H1 (cell line): Measurements from ENCODE around the gene PPWD1. TPM values are rescaled to one million over a fixed set of nuclear protein-coding genes. Genes with fewer than 3 reads are reported as not detected.

Source experiments
- CTCF ChIA-PET: fragments of 300-600 bp; sonication (Branson Sonifier 250); formaldehyde crosslinking; loops from one replicate; lab custom pipeline; 2021; ENCODE audit not compliant: partially characterized antibody; lab: Charles Lee
- POLR2A ChIA-PET: fragments of 300-600 bp; sonication (Branson Sonifier 250); formaldehyde crosslinking; loops from one replicate; lab custom pipeline; 2021; ENCODE audit warnings: inconsistent platforms; ENCODE audit not compliant: partially characterized antibody; lab: Charles Lee
- DNase-seq, 2 experiments: peaks; one replicate each; pipeline versions ENCODE4 v3.0.0 to v3.0.0-alpha.2; 2010 to 2022; ENCODE audit warnings: low spot score in 2 of 2, low read depth in 1 of 2, mixed read lengths in 1 of 2
- FAIRE-seq: peaks from 2 replicates; lab custom pipeline; 2011; peaks lifted over from hg19 to GRCh38; lab: Jason Lieb, UNC
- H2AFZ ChIP-seq: 2 replicates; pipeline ENCODE4 v1.8.1; 2012; ENCODE audit warnings: low read length, inconsistent platforms
- H2AK5ac ChIP-seq: 2 replicates; pipeline ENCODE4 v1.6.1; 2013; ENCODE audit warnings: low read depth, low read length
- H2BK120ac ChIP-seq: replicated peaks from 2 replicates; pipeline ENCODE3; 2013; ENCODE audit warnings: low read depth, low read length, inconsistent platforms
- H2BK12ac ChIP-seq: 2 replicates; pipeline ENCODE4 v1.6.1; 2013; ENCODE audit warnings: low read depth, low read length
- H2BK15ac ChIP-seq: 2 replicates; pipeline ENCODE4 v1.6.1; 2013; ENCODE audit warnings: low read length
- H2BK20ac ChIP-seq: 2 replicates; pipeline ENCODE4 v1.6.1; 2013; ENCODE audit warnings: low read length
- H2BK5ac ChIP-seq: 2 replicates; pipeline ENCODE4 v1.6.1; 2013; ENCODE audit warnings: low read depth, low read length
- H3K14ac ChIP-seq: 2 replicates; pipeline ENCODE4 v1.6.1; 2013; ENCODE audit warnings: inconsistent platforms; ENCODE audit not compliant: insufficient read length
- H3K18ac ChIP-seq: 2 replicates; pipeline ENCODE4 v1.6.1; 2013; ENCODE audit warnings: low read length; ENCODE audit errors: extremely low read depth
- H3K23ac ChIP-seq: 2 replicates; pipeline ENCODE4 v1.6.1; 2013; ENCODE audit warnings: inconsistent platforms; ENCODE audit not compliant: insufficient read length
- H3K23me2 ChIP-seq: 2 replicates; pipeline ENCODE4 v1.6.1; 2013; ENCODE audit warnings: low read depth, low read length
- H3K27ac ChIP-seq: 2 replicates; pipeline ENCODE4 v1.6.1; 2011; ENCODE audit warnings: low read depth, low read length, inconsistent platforms
- H3K27me3 ChIP-seq, 4 experiments: replicated peaks in 1 of 4; 1 replicate in 1 of 4; 2 replicates in 3 of 4; pipeline versions ENCODE4 v1.6.1 to v1.8.1; 2011 to 2013; ENCODE audit warnings: low read length in 3 of 4, mild to moderate bottlenecking in 3 of 4, inconsistent platforms in 2 of 4, mixed read lengths in 2 of 4, moderate library complexity in 1 of 4; ENCODE audit not compliant: control insufficient read depth in 3 of 4, insufficient read depth in 3 of 4; ENCODE audit errors: extremely low read depth in 1 of 4
- H3K36me3 ChIP-seq, 4 experiments: 2 replicates each; pipeline versions ENCODE4 v1.6.1 to v1.8.1; 2011 to 2013; ENCODE audit warnings: mild to moderate bottlenecking in 4 of 4, low read length in 3 of 4, moderate library complexity in 2 of 4, control low read depth in 1 of 4, inconsistent platforms in 1 of 4; ENCODE audit not compliant: insufficient read depth in 4 of 4, control insufficient read depth in 2 of 4
- H3K4ac ChIP-seq: replicated peaks from 2 replicates; pipeline ENCODE3; 2013; ENCODE audit warnings: low read length, low read depth, mixed read lengths, inconsistent platforms; ENCODE audit not compliant: insufficient read length
- H3K4me1 ChIP-seq, 4 experiments: replicated peaks in 1 of 4; 1 replicate in 1 of 4; 2 replicates in 3 of 4; pipeline versions ENCODE4 v1.6.1 to v1.8.1; 2011 to 2013; ENCODE audit warnings: low read length in 3 of 4, inconsistent platforms in 2 of 4, mixed read lengths in 1 of 4; ENCODE audit not compliant: insufficient read depth in 4 of 4, control insufficient read depth in 3 of 4
- H3K4me2 ChIP-seq, 2 experiments: 2 replicates each; pipeline versions ENCODE4 v1.6.1 to v1.8.1; 2011 to 2013; ENCODE audit warnings: low read depth in 2 of 2, low read length in 2 of 2, control low read depth in 1 of 2, inconsistent platforms in 1 of 2, mild to moderate bottlenecking in 1 of 2; ENCODE audit not compliant: insufficient read depth in 1 of 2
- H3K4me3 ChIP-seq, 4 experiments: fragments of 200-600, 300-600 bp in 1 of 4; sonication (generic), shearing (Covaris generic), sonication (Bioruptor Twin) in 1 of 4; 2 replicates each; pipeline versions ENCODE4 v1.5.1 to v1.8.1; 2011 to 2016; ENCODE audit warnings: low read length in 4 of 4, low read depth in 3 of 4, control low read depth in 2 of 4, inconsistent platforms in 2 of 4, mild to moderate bottlenecking in 2 of 4, mixed read lengths in 1 of 4, moderate library complexity in 1 of 4; ENCODE audit not compliant: insufficient read depth in 2 of 4; ENCODE audit errors: extremely low read depth in 1 of 4
- H3K56ac ChIP-seq: replicated peaks from 2 replicates; pipeline ENCODE3; 2013; ENCODE audit warnings: low read depth, mild to moderate bottlenecking, mixed read lengths, low read length, inconsistent platforms; ENCODE audit not compliant: insufficient read length
- H3K79me1 ChIP-seq: 2 replicates; pipeline ENCODE4 v1.6.1; 2013; ENCODE audit warnings: low read depth, low read length, control low read depth
- H3K79me2 ChIP-seq, 2 experiments: 2 replicates each; pipeline versions ENCODE4 v1.6.1 to v1.8.1; 2012 to 2013; ENCODE audit warnings: low read length in 2 of 2, mild to moderate bottlenecking in 2 of 2, inconsistent platforms in 1 of 2; ENCODE audit not compliant: insufficient read depth in 2 of 2, control insufficient read depth in 1 of 2
- H3K9ac ChIP-seq, 4 experiments: replicated peaks in 1 of 4; 1 replicate in 1 of 4; 2 replicates in 3 of 4; pipeline versions ENCODE4 v1.6.1 to v1.8.1; 2011 to 2013; ENCODE audit warnings: low read depth in 3 of 4, low read length in 3 of 4, control low read depth in 2 of 4, mild to moderate bottlenecking in 2 of 4, moderate library complexity in 2 of 4, inconsistent platforms in 1 of 4; ENCODE audit errors: extremely low read depth in 1 of 4
- H3K9me3 ChIP-seq, 2 experiments: 2 replicates each; pipeline versions ENCODE4 v1.6.1 to v1.8.1; 2012 to 2013; ENCODE audit warnings: mild to moderate bottlenecking in 2 of 2, moderate library complexity in 2 of 2, control low read depth in 1 of 2, inconsistent platforms in 1 of 2, low read depth in 1 of 2, low read length in 1 of 2, mixed read lengths in 1 of 2; ENCODE audit not compliant: insufficient read depth in 2 of 2
- H4K20me1 ChIP-seq, 2 experiments: replicated peaks in 1 of 2; 2 replicates each; pipeline versions ENCODE3 to v1.8.1; 2011 to 2013; ENCODE audit warnings: inconsistent platforms in 2 of 2, low read length in 2 of 2, mild to moderate bottlenecking in 1 of 2; ENCODE audit not compliant: insufficient read depth in 2 of 2, control insufficient read depth in 1 of 2
- H4K5ac ChIP-seq: 2 replicates; pipeline ENCODE4 v1.6.1; 2013; ENCODE audit warnings: low read length, low read depth, mixed read lengths, inconsistent platforms; ENCODE audit not compliant: insufficient read length
- H4K8ac ChIP-seq: 2 replicates; pipeline ENCODE4 v1.8.0; 2013; ENCODE audit warnings: mild to moderate bottlenecking, moderate library complexity, low read length, inconsistent platforms; ENCODE audit not compliant: insufficient read depth; ENCODE audit errors: extremely low read depth
- H4K91ac ChIP-seq: replicated peaks from 2 replicates; pipeline ENCODE3; 2013; ENCODE audit warnings: low read length, mixed read lengths, inconsistent platforms; ENCODE audit not compliant: insufficient read length
- ATF3 ChIP-seq: IDR thresholded peaks from 2 replicates; pipeline ENCODE4 v1.6.1; 2011; ENCODE audit warnings: low read depth, mild to moderate bottlenecking, low read length; ENCODE audit not compliant: insufficient read depth
- BCL11A ChIP-seq, 2 experiments: IDR thresholded peaks; one replicate each; pipeline ENCODE4 v1.6.1; 2011; ENCODE audit warnings: low read depth in 2 of 2, low read length in 2 of 2, mild to moderate bottlenecking in 2 of 2
- POLR2A ChIP-seq, 2 experiments: IDR thresholded peaks; 1 replicate in 1 of 2; 2 replicates in 1 of 2; pipeline ENCODE4 v1.6.1; 2011; ENCODE audit warnings: low read depth in 2 of 2, low read length in 2 of 2, mild to moderate bottlenecking in 2 of 2; ENCODE audit errors: control extremely low read depth in 1 of 2
- YY1 ChIP-seq: IDR thresholded peaks from 2 replicates; pipeline ENCODE4 v1.6.1; 2011; ENCODE audit warnings: low read depth, mild to moderate bottlenecking, low read length
- WGBS, 2 experiments: shearing (Covaris generic) in 1 of 2; methylation state at CpG; one replicate each; pipeline versions ENCODE4 v1.1.6 to v1.1.7; 2013 to 2015; ENCODE audit warnings: low lambda C conversion rate in 2 of 2, mixed read lengths in 2 of 2, inconsistent platforms in 1 of 2, low coverage in 1 of 2, missing lambda C conversion rate in 1 of 2; ENCODE audit not compliant: insufficient replicate concordance in 2 of 2, insufficient coverage in 1 of 2, insufficient read length in 1 of 2; ENCODE audit errors: extremely low coverage in 1 of 2, missing lambda C conversion rate in 1 of 2; 5-methylcytosine and 5-hydroxymethylcytosine counted together
- polyA plus RNA-seq, 7 experiments: library from polyadenylated mRNA; depleted of rRNA in 3 of 7; stranded (reverse) in 5 of 7; unstranded in 2 of 7; fragments of >200 nt in 5 of 7; fragments of 200-250 nt in 2 of 7; gene quantifications; 1 replicate in 5 of 7; 2 replicates in 1 of 7; 4 replicates in 1 of 7; pipeline versions ENCODE4 v1.2.1 to v1.2.3, GENCODE V29; 2011 to 2013; ENCODE audit warnings: missing spikeins in 2 of 7, mixed read lengths in 2 of 7
- total RNA-seq: library from RNA; stranded (reverse); fragmentation: NEBNext Ultra II Directional; extraction: Animal tissue kit (Norgen Biotek cat#: 25700); gene quantifications from 2 replicates; pipeline ENCODE4 v1.2.1, GENCODE V29; 2021

Gene PPWD1
- total and polyA plus RNA-seq, 2 of the 8 experiments (the other 6 are each of a cell fraction or from before 2014, with no cell fraction given), result 5.0 to 35.7 TPM

- peaks cover 0 to 58% (median 18%) of the 10 kb centered on the region in 4 experiments; a peak in 7 of 8 replicates for H3K36me3 ChIP-seq
- no peak overlapping the region for H3K4me2 ChIP-seq
- H3K4ac ChIP-seq, result no peak overlapping the region
- no peak overlapping the region for H2BK15ac ChIP-seq
- H2AK5ac ChIP-seq, result no peak overlapping the region
- H2BK120ac ChIP-seq, result no peak overlapping the region
- ChIA-PET POLR2A (interaction anchor here (1.0 to 1.3 kb wide), 2 partner anchors 9 to 26 kb away, joined by 3 read pairs; partner anchors contain the start of genes CENPK and PPWD1), CTCF (no interaction called here)
- no peak for DNase-seq
- no peak for TF ChIP-seq YY1
- TF ChIP-seq ATF3, result no peak
- TF ChIP-seq BCL11A (IDR thresholded peaks at IDR 0.05; ENCODE audit: low read depth in 2 of 2, low read length in 2 of 2), result no peak
- TF ChIP-seq POLR2A (IDR thresholded peaks at IDR 0.05; ENCODE audit: control extremely low read depth in 1 of 2, low read depth in 2 of 2, low read length in 2 of 2), result no peak
- no peak overlapping the region for H3K56ac ChIP-seq
- WGBS, 2 experiments, result 84% methylated on average over 2 of the region's 2 CpGs; no CpG with 5 or more reads in 1 of the 2 experiments
- no peak overlapping the region for H3K18ac ChIP-seq
- no peak overlapping the region for H2AFZ ChIP-seq
- no peak overlapping the region for H4K91ac ChIP-seq
- no peak overlapping the region for H3K4me3 ChIP-seq
- H3K14ac ChIP-seq, result no peak overlapping the region
- H2BK12ac ChIP-seq, result no peak overlapping the region
- no peaks in the 10 kb centered on the region for H3K23me2 ChIP-seq
- H3K9ac ChIP-seq, result no peak overlapping the region
- H3K9me3 ChIP-seq, result no peaks in the 10 kb centered on the region
- H2BK20ac ChIP-seq, result no peak overlapping the region
- H3K27me3 ChIP-seq, result no peaks in the 10 kb centered on the region
- no peaks in the 10 kb centered on the region for H3K79me2 ChIP-seq
- H2BK5ac ChIP-seq, result no peak overlapping the region
- H4K20me1 ChIP-seq, result no peaks in the 10 kb centered on the region
- no peak overlapping the region for H4K5ac ChIP-seq
- no peak overlapping the region for H3K27ac ChIP-seq
- no peak overlapping the region for H3K23ac ChIP-seq
- H3K79me1 ChIP-seq, result no peaks in the 10 kb centered on the region
- FAIRE-seq, result no peak
- no peak overlapping the region for H4K8ac ChIP-seq
- no peaks in the 10 kb centered on the region for H3K4me1 ChIP-seq
These were observed 25.6 kb downstream of the PPWD1 start for GRCh38 chr5:65588694-65589093.
